Astrocyte (in vitro differentiated cells and primary cell): ENCODE data around the gene NOP56.

Experiments used
- EZH2 ChIP-seq: IDR thresholded peaks from 2 replicates; pipeline ENCODE4 v1.6.1; 2012; ENCODE audit warnings: mild to moderate bottlenecking, low read length, inconsistent platforms; ENCODE audit not compliant: insufficient read depth
- TF ChIP-seq, protein P1 (sequence below): IDR thresholded peaks from 2 replicates; pipeline ENCODE4 v1.5.1; 2011; ENCODE audit warnings: low read depth, mild to moderate bottlenecking, inconsistent platforms, low read length, moderate library complexity; ENCODE audit not compliant: insufficient read depth

DNA sequence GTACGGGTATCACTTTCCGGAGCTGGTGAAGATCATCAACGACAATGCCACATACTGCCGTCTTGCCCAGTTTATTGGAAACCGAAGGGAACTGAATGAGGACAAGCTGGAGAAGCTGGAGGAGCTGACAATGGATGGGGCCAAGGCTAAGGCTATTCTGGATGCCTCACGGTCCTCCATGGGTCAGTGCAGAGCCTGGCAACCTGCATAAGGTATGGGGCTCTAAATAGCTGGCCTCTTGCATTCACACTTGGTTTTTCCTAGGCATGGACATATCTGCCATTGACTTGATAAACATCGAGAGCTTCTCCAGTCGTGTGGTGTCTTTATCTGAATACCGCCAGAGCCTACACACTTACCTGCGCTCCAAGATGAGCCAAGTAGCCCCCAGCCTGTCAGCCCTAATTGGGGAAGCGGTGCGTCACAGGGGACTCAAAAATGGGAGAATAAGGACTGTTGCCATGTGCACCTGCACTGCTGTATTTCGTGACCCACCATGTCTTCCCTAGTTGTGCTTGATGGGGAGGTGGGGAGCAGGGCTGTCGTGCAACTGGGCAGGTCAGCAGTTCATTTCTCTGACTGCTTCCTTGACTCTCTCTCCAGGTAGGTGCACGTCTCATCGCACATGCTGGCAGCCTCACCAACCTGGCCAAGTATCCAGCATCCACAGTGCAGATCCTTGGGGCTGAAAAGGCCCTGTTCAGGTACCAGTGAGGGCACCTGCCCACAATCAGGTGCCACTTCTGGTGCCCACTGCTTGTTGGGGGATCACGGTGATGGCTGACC lies 3.1 kb downstream of the NOP56 start:
- TF ChIP-seq, protein P1, sequence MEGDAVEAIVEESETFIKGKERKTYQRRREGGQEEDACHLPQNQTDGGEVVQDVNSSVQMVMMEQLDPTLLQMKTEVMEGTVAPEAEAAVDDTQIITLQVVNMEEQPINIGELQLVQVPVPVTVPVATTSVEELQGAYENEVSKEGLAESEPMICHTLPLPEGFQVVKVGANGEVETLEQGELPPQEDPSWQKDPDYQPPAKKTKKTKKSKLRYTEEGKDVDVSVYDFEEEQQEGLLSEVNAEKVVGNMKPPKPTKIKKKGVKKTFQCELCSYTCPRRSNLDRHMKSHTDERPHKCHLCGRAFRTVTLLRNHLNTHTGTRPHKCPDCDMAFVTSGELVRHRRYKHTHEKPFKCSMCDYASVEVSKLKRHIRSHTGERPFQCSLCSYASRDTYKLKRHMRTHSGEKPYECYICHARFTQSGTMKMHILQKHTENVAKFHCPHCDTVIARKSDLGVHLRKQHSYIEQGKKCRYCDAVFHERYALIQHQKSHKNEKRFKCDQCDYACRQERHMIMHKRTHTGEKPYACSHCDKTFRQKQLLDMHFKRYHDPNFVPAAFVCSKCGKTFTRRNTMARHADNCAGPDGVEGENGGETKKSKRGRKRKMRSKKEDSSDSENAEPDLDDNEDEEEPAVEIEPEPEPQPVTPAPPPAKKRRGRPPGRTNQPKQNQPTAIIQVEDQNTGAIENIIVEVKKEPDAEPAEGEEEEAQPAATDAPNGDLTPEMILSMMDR = no peak
- TF ChIP-seq EZH2 = no peak
